ENCODE data around the gene SLC6A13.

Gene SLC6A13

GRCh38 chr12:172732-173161 is 89.9 kb downstream of the SLC6A13 start:
- Histone ChIP-seq H3K9me3 (ENCODE audit: control insufficient read depth, low read depth, low read length) (no peaks in the 10 kb centered on the region), H3K4me3 (ENCODE audit: low read length) (no peak overlapping the region), H3K27me3 (ENCODE audit: control insufficient read depth, insufficient read depth, low read length) (no peaks in the 10 kb centered on the region), H3K36me3 (ENCODE audit: control insufficient read depth, low read depth, low read length) (no peaks in the 10 kb centered on the region), H3K9ac (ENCODE audit: low read length) (no peak overlapping the region), H3K27ac (ENCODE audit: low read length) (no peak overlapping the region), H3K4me1 (ENCODE audit: control insufficient read depth, low read depth, low read length) (peaks cover 21% of the 10 kb centered on the region)

GRCh38 chr12:171743-172676 is 90.6 kb downstream of the SLC6A13 start:
- Histone ChIP-seq H3K27ac (ENCODE audit: low read length) (no peak overlapping the region), H3K36me3 (ENCODE audit: control insufficient read depth, low read depth, low read length) (no peaks in the 10 kb centered on the region), H3K9ac (ENCODE audit: low read length) (no peak overlapping the region), H3K4me1 (ENCODE audit: control insufficient read depth, low read depth, low read length) (peaks cover 21% of the 10 kb centered on the region), H3K27me3 (ENCODE audit: control insufficient read depth, insufficient read depth, low read length) (no peaks in the 10 kb centered on the region), H3K4me3 (ENCODE audit: low read length) (no peak overlapping the region), H3K9me3 (ENCODE audit: control insufficient read depth, low read depth, low read length) (no peaks in the 10 kb centered on the region)

- Histone ChIP-seq H3K9ac (ENCODE audit: low read length) (no peak overlapping the region), H3K4me1 (ENCODE audit: control insufficient read depth, low read depth, low read length) (peaks cover 21% of the 10 kb centered on the region), H3K27me3 (ENCODE audit: control insufficient read depth, insufficient read depth, low read length) (no peaks in the 10 kb centered on the region), H3K9me3 (ENCODE audit: control insufficient read depth, low read depth, low read length) (no peaks in the 10 kb centered on the region), H3K36me3 (ENCODE audit: control insufficient read depth, low read depth, low read length) (no peaks in the 10 kb centered on the region), H3K4me3 (ENCODE audit: low read length) (no peak overlapping the region), H3K27ac (ENCODE audit: low read length) (no peak overlapping the region)
Observed at GRCh38 chr12:171276-171675, 91.4 kb downstream of the SLC6A13 start.

Measured in iPS-18a (cell line).